HepG2 (cell line): ENCODE data around the gene LARP1B. TPM values are rescaled to one million over a fixed set of nuclear protein-coding genes. Genes with fewer than 3 reads are reported as not detected.

Source experiments
- GMEB1 ChIP-seq: sonication (generic); formaldehyde crosslinking; IDR thresholded peaks from 2 replicates; pipeline ENCODE4 v1.5.1; 2020; ENCODE audit warnings: missing genetic modification reagents, mild to moderate bottlenecking, borderline replicate concordance
- ISX ChIP-seq: sonication (generic); formaldehyde crosslinking; conservative IDR thresholded peaks from 2 replicates; pipeline ENCODE4 v1.5.0; 2020; ENCODE audit warnings: missing genetic modification reagents
- NFYB ChIP-seq: sonication (generic); formaldehyde crosslinking; IDR thresholded peaks from 2 replicates; pipeline ENCODE4 v1.4.0; 2020; ENCODE audit warnings: missing genetic modification reagents
- NR2F1 ChIP-seq, 2 experiments: fragments of 450-650 bp in 1 of 2; formaldehyde crosslinking in 1 of 2; IDR thresholded peaks; 2 replicates each; pipeline versions ENCODE4 v1.5.0 to v1.6.1; 2016 to 2020; ENCODE audit warnings: mild to moderate bottlenecking in 1 of 2, missing compliant biosample characterization in 1 of 2, missing genetic modification reagents in 1 of 2, moderate library complexity in 1 of 2
- NR2F6 ChIP-seq, 2 experiments: IDR thresholded peaks; 2 replicates each; pipeline ENCODE4 v1.6.1; 2016; ENCODE audit warnings: antibody characterized with exemption in 1 of 2, mild to moderate bottlenecking in 1 of 2
- SAFB2 ChIP-seq: sonication (generic); formaldehyde crosslinking; IDR thresholded peaks from 2 replicates; pipeline ENCODE4 v1.5.1; 2020; ENCODE audit warnings: missing genetic modification reagents, low read depth, mild to moderate bottlenecking, borderline replicate concordance
- TBL1XR1 ChIP-seq: fragments of 150-350 bp; IDR thresholded peaks from 2 replicates; pipeline ENCODE4 v1.6.1; 2014; ENCODE audit warnings: borderline replicate concordance, low read length; ENCODE audit not compliant: partially characterized antibody
- TRAFD1 ChIP-seq: sonication (generic); formaldehyde crosslinking; IDR thresholded peaks from 2 replicates; pipeline ENCODE4 v1.5.1; 2020; ENCODE audit warnings: missing genetic modification reagents, mild to moderate bottlenecking, borderline replicate concordance
- ZFP36L1 ChIP-seq: sonication (generic); formaldehyde crosslinking; IDR thresholded peaks from 2 replicates; pipeline ENCODE4 v1.8.0; 2022; ENCODE audit warnings: mild to moderate bottlenecking, missing genetic modification reagents, moderate library complexity
- ZNF101 ChIP-seq: sonication (generic); formaldehyde crosslinking; IDR thresholded peaks from 2 replicates; pipeline ENCODE4 v1.4.0; 2020; ENCODE audit warnings: mild to moderate bottlenecking, low read depth, missing genetic modification reagents, borderline replicate concordance
- ZNF20 ChIP-seq: sonication (generic); formaldehyde crosslinking; IDR thresholded peaks from 2 replicates; pipeline ENCODE4 v1.4.0; 2020; ENCODE audit warnings: mild to moderate bottlenecking, moderate library complexity, missing genetic modification reagents
- ZNF274 ChIP-seq: sonication (generic); formaldehyde crosslinking; IDR thresholded peaks from 2 replicates; pipeline ENCODE4 v1.5.1; 2020; ENCODE audit warnings: mild to moderate bottlenecking, missing genetic modification reagents
- ZNF598 ChIP-seq: sonication (generic); formaldehyde crosslinking; IDR thresholded peaks from 2 replicates; pipeline ENCODE4 v1.5.1; 2020; ENCODE audit warnings: mild to moderate bottlenecking, missing genetic modification reagents, borderline replicate concordance
- ZNF7 ChIP-seq: IDR thresholded peaks from 2 replicates; pipeline ENCODE4 v1.6.1; 2016; ENCODE audit warnings: missing biosample characterization, missing genetic modification reagents
- ZNF704 ChIP-seq: sonication (generic); formaldehyde crosslinking; IDR thresholded peaks from 2 replicates; pipeline ENCODE4 v1.8.1; 2023; ENCODE audit warnings: mild to moderate bottlenecking, inconsistent platforms, moderate library complexity, missing genetic modification reagents, borderline replicate concordance
- polyA plus RNA-seq, 8 experiments: library from polyadenylated mRNA; depleted of rRNA in 3 of 8; stranded (reverse) in 7 of 8; unstranded in 1 of 8; fragments of >200 nt; fragmentation: Illumina TruSeq in 4 of 8; extraction: Trizol in 4 of 8; gene quantifications; 2 replicates each; pipeline versions ENCODE4 v1.2.1 to v1.2.3, GENCODE V29; 2011 to 2016; ENCODE audit warnings: low read depth in 4 of 8, missing spikeins in 1 of 8, mixed read lengths in 1 of 8; ENCODE audit not compliant: insufficient read depth in 1 of 8
- total RNA-seq, 5 experiments: library from RNA; depleted of rRNA; stranded (reverse); fragments of >200 nt; fragmentation: Illumina TruSeq; extraction: Trizol; gene quantifications; 2 replicates each; pipeline ENCODE4 v1.2.3, GENCODE V29; 2016; ENCODE audit warnings: low read depth in 1 of 5
- TF ChIP-seq, protein P1 (sequence below): sonication (generic); formaldehyde crosslinking; IDR thresholded peaks from 2 replicates; pipeline ENCODE4 v1.4.0; 2020; ENCODE audit warnings: missing genetic modification reagents, borderline replicate concordance
- TF ChIP-seq, protein P2 (sequence below): sonication (generic); formaldehyde crosslinking; IDR thresholded peaks from 2 replicates; pipeline ENCODE4 v1.8.1; 2023; ENCODE audit warnings: mild to moderate bottlenecking, moderate library complexity, missing genetic modification reagents

The LARP1B gene
- total and polyA plus RNA-seq, 2 of the 13 experiments (the other 11 are each of a cell fraction or from before 2014, with no cell fraction given) = 19.2 to 52.7 TPM

- 0 out of 2 replicates have a peak, but pooled peaks have one; percentile 55 for TF ChIP-seq GMEB1 (CRISPR knock-in tag)
- peak; percentile 58; the same call in 1 of the 2 replicates for TF ChIP-seq SAFB2 (CRISPR knock-in tag)
- no peak for TF ChIP-seq NR2F6 (IDR thresholded peaks at IDR 0.05)
- TF ChIP-seq NR2F6 (CRISPR knock-in tag; IDR thresholded peaks at IDR 0.05) = peak; percentile 44; the same call in 1 of the 2 replicates
- TF ChIP-seq ZFP36L1 (CRISPR knock-in tag) = no peak
- TF ChIP-seq ZNF598 = 0 out of 2 replicates have a peak, but pooled peaks have one; percentile 33
- TF ChIP-seq NFYB (CRISPR knock-in tag) = peak; percentile 71
- no peak for TF ChIP-seq NR2F1 (CRISPR knock-in tag; IDR thresholded peaks at IDR 0.05)
- TF ChIP-seq, protein P1, sequence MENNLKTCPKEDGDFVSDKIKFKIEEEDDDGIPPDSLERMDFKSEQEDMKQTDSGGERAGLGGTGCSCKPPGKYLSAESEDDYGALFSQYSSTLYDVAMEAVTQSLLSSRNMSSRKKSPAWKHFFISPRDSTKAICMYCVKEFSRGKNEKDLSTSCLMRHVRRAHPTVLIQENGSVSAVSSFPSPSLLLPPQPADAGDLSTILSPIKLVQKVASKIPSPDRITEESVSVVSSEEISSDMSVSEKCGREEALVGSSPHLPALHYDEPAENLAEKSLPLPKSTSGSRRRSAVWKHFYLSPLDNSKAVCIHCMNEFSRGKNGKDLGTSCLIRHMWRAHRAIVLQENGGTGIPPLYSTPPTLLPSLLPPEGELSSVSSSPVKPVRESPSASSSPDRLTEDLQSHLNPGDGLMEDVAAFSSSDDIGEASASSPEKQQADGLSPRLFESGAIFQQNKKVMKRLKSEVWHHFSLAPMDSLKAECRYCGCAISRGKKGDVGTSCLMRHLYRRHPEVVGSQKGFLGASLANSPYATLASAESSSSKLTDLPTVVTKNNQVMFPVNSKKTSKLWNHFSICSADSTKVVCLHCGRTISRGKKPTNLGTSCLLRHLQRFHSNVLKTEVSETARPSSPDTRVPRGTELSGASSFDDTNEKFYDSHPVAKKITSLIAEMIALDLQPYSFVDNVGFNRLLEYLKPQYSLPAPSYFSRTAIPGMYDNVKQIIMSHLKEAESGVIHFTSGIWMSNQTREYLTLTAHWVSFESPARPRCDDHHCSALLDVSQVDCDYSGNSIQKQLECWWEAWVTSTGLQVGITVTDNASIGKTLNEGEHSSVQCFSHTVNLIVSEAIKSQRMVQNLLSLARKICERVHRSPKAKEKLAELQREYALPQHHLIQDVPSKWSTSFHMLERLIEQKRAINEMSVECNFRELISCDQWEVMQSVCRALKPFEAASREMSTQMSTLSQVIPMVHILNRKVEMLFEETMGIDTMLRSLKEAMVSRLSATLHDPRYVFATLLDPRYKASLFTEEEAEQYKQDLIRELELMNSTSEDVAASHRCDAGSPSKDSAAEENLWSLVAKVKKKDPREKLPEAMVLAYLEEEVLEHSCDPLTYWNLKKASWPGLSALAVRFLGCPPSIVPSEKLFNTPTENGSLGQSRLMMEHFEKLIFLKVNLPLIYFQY (CRISPR knock-in tag) = peak; percentile 49; the same call in 1 of the 2 replicates
- peak; percentile 20; the same call in 1 of the 2 replicates for TF ChIP-seq ISX (CRISPR knock-in tag)
- TF ChIP-seq ZNF274 (CRISPR knock-in tag) = peak; percentile 61; the same call in 1 of the 2 replicates
- peak; percentile 15 for TF ChIP-seq TBL1XR1
- TF ChIP-seq ZNF20 = no peak
- TF ChIP-seq ZNF101 (CRISPR knock-in tag) = 0 out of 2 replicates have a peak, but pooled peaks have one; percentile 48
- TF ChIP-seq ZNF7 (CRISPR knock-in tag) = no peak
- TF ChIP-seq TRAFD1 = no peak
- TF ChIP-seq ZNF704 = 0 out of 2 replicates have a peak, but pooled peaks have one; percentile 33
- TF ChIP-seq, protein P2, sequence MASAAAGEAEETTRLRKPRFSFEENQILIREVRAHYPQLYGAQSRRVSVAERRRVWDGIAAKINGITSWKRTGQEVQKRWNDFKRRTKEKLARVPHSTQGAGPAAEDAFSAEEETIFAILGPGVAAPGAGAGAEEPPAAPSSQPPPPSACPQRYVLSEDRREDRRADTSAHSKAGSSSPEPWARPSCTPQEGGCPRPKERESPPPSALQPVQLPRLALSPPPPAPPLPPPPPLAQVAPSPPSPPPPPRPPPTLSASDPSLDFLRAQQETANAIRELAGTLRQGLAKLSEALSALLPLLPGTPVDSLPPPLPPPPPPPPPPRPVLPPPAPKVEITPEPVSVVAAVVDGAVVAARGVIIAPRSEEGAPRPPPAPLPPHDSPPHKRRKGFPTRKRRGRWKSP (CRISPR knock-in tag) = peak; percentile 18
Measured at GRCh38 chr4:128060699-128061565, at the start of gene LARP1B (continued).
